SK-MEL-5 (cell line): ENCODE measurements around the gene CDK5R2. TPM values are rescaled to one million over a fixed set of nuclear protein-coding genes. Genes with fewer than 3 reads are reported as not detected.

Experiments used
- DNase-seq: peaks from one replicate; pipeline ENCODE4 v3.0.0-alpha.2; 2016; ENCODE audit warnings: low read depth, low spot score
- in situ Hi-C: cut with HindIII; loops from 2 replicates; pipeline ENCODE4 v1.10.0; 2016; ENCODE audit warnings: low sequenced_read_pairs, high pct_unique_total_duplicates, low pct_unique_long_range_greater_than_20kb
- total RNA-seq: library from RNA; depleted of rRNA; stranded (reverse); fragments of >200 nt; shearing (Covaris generic); gene quantifications from 2 replicates; pipeline ENCODE4 v1.2.3, GENCODE V29; 2014

The CDK5R2 gene
- total RNA-seq, 1 experiment from 2014 or later, result 0.24 TPM

DNA sequence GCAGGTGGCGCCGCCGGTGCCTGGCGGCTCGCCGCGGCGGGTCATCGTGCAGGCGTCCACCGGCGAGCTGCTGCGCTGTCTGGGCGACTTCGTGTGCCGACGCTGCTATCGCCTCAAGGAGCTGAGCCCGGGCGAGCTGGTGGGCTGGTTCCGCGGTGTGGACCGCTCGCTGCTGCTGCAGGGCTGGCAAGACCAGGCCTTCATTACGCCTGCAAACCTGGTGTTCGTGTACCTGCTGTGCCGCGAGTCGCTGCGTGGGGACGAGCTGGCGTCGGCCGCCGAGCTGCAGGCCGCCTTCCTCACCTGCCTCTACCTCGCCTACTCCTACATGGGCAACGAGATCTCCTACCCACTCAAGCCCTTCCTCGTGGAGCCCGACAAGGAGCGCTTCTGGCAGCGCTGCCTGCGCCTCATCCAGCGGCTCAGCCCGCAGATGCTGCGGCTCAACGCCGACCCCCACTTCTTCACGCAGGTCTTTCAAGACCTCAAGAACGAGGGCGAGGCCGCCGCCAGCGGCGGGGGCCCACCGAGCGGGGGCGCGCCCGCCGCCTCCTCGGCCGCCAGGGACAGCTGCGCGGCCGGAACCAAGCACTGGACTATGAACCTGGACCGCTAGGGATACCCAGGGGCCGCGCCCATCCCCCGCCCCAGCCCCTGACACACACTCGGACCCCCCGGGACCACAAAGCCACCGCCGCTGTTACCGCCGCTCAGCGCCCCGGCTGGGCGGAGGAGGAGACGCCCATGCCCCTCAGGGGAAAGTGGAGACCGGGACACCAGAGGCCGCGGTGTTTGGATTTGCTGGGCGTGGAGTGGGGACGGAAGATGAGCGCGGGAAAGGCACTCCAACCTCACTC lies 1.1 kb downstream of the CDK5R2 start:
- DNase-seq, result no peak
- in situ Hi-C loops, result no loop called here

- in situ Hi-C loops, result no loop called here
- no peak for DNase-seq
Measured at GRCh38 chr2:218961229-218961628, 1.8 kb downstream of the CDK5R2 start.

- no peak for DNase-seq
- in situ Hi-C loops, result no loop called here
Measured at GRCh38 chr2:218961651-218962570, 2.4 kb downstream of the CDK5R2 start.

DNA sequence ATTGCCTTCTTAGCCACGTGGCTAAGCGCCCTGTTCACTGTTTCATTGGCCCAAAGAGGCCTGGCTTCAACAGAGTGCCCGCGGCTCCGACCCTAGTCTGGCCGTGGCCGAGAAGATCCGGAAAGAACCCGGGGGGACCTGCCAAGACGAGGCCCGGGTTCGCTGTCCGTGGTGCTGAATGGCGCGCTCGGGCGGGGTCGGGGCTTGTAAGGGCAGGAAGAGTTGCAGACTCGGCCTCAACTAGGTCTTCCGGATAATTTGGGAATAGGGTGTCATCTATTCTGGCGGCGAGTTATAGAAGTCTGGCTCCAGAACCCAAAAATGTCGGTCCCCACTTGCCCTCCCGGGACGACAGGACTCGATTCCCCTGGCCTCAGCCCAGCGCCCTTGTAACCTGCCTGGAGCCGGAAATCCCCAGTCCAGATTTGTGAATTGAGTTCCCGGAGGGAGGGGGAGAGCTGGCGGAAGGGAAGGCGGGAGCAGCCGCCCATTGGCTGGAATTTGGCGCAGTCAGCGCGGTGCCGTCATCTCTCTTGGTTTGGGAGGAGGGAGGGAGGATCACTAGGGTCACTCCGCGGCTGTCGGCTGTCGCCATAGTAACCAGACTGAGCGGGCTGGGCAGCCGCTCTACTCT lies 3.5 kb downstream of the CDK5R2 start:
- in situ Hi-C loops, result no loop called here
- peak; percentile 72 for DNase-seq

GRCh38 chr2:218963601-218964000 lies 4.1 kb downstream of the CDK5R2 start:
- no peak for DNase-seq
- in situ Hi-C loops, result no loop called here

- in situ Hi-C loops, result no loop called here
- DNase-seq, result no peak
Measured at GRCh38 chr2:218964041-218964771, 4.7 kb downstream of the CDK5R2 start.

- DNase-seq, result no peak
- in situ Hi-C loops, result no loop called here
Measured at GRCh38 chr2:218970894-218971293, 11.4 kb downstream of the CDK5R2 start.

DNA sequence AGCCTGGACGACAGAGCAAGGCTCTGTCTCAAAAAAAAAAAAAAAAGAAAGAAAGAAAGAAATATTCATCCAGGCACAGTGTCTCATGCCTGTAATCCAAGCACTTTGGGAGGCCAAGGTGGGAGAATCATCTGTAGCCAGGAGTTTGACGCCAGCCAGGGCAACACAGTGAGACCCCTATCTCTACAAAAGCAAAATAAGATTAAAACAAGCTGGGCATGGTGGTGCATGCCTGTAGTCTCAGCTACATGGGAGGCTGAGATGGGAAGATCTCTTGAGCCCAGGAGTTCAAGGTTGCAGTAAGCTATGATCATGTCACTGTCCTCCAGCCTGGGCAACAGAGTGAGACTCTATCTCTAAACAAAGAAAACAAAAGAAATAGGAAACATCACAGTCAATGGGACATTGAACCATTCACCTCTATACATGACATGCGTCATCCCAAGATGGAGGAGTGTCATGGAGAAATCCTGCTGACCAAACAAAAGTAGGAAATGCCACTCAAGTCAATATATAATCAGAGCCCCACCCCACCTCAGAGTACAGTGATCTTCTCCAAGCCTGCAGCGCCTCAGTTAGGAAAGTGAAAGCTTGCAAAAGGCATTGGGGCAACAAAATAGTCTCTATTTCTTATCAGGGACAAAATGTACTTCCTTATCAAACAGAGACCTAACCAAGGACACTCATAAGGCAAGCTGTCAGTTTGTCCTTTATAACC lies 15.8 kb downstream of the CDK5R2 start:
- no peak for DNase-seq
- in situ Hi-C loops, result no loop called here

GRCh38 chr2:218979846-218980734 lies 20.6 kb downstream of the CDK5R2 start:
- DNase-seq, result peak; percentile 79
- in situ Hi-C loops, result no loop called here

- DNase-seq, result no peak
- in situ Hi-C loops, result no loop called here
Measured at GRCh38 chr2:218980735-218981389, 21.4 kb downstream of the CDK5R2 start.

DNA sequence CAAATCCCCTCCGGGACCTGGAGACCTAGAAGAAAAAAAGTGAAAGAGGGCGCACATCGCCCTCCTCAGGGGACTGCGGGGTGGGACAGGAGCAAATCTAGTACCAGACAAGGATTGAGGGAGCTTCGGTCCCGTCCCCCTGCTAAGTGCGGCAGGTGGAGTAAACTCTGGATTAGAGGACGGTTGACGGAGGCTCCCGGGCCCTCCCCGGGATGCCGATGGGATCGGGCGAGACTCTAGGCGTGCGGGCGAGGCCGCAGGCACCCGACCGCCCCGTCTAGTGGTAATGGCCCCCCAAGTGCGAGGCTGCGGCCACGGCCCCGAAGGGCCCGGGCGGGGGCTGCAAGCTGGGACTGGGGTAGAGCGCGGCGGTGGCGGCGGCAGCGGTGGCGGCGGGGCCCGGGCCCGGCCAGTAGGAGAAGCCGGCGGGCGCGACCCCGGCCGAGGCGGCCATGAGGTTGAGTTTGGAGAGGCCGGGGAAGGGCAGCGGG lies 22.0 kb downstream of the CDK5R2 start:
- no peak for DNase-seq
- in situ Hi-C loops, result no loop called here

GRCh38 chr2:218981881-218982585 lies 22.6 kb downstream of the CDK5R2 start:
- in situ Hi-C loops, result no loop called here
- no peak for DNase-seq

DNA sequence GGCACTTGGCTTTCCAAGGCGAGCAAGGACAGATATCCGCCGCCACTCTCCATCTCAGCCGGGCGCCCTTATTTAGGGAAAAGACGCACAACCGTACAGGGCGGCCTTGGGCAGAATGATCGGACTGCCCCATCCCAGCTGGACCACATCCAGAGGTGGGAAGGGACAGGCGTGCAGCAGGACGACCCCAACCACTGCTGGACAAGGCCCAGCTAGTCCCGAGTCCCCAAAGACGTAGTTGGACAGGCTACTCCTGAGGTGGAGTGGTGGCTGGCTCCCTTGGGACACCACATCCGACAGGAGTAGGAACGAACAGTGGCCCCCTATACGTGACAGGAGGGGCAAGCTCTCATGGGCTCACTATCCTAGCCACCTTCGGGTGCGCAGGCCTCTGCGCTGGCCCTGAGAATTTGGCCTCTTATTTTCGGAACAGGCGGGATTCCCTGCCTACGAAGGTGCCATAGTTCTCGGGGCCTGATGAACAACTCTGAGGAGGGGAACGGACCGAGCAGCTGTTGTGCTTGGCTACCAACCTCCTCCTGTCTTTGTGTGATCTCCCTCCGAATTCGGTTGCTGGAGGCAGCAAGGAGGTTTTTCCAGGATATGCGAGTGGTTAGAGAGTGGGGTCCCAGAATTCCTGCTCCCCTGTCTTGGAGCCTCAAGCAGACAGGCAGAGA lies 23.3 kb downstream of the CDK5R2 start:
- in situ Hi-C loops, result no loop called here

DNA sequence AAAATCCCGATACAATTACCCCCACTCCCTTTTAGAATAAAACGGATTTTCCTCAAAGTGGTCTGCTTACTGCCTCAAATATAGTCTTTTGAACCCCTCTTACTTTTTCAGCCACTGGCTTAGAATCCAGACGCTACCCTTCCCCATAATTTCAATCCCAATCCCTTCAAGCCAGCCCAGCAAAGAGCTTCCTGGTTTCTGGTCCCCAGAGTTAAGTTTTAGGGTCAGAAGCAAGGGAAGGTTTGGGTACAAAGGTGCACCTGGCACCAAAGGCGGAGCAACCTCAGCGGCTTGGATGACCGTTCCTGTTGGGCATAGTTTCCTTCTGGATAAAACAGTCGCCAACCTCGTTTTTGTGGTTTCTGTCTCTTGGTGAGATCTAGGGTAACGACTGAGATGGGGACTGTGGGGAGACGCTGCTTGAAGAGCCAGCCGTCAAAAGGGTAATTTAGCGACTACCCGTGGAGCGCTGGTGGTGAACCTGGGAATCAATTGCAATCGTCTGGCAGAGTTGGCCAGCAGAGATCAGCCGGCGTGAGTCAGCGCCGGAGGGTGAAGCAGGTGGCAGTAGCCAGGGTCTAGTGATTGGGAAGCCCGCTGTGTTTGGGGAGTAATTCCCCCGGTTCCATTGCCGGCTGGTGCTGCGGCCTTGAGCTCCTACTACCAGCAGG lies 23.9 kb downstream of the CDK5R2 start:
- DNase-seq, result no peak
- in situ Hi-C loops, result no loop called here

More for the DNA sequence above, 23.3 kb downstream of the CDK5R2 start:
- DNase-seq, result no peak
